ENCODE measurements around the gene TBC1D17.

GRCh38 chr19:49908480-49909420 is 31.2 kb downstream of the TBC1D17 start:
- TF ChIP-seq EZH2 (IDR thresholded peaks at IDR 0.05; ENCODE audit: borderline replicate concordance, low read length) (no peak), CTCF (IDR thresholded peaks at IDR 0.05; ENCODE audit: low read length) (no peak)
